SK-N-SH treated with all-trans-retinoic acid at 6 μM for 48 hours (cell line): ENCODE results near the gene FOXN3.
"Not testable (repeated sequence)": the region's sequence is repeated elsewhere in the genome, so short reads cannot be mapped to it uniquely, and the experiment has no call there.

Source experiments
- ATAC-seq: fragments of 200-7000 bp; cut with Tn5 transposase; 3 replicates; pipeline ENCODE4 v1.9.1; 2020; ENCODE audit warnings: mild to moderate bottlenecking, moderate library complexity
- ARNTL ChIP-seq: fragments of 450-650 bp; formaldehyde crosslinking; IDR thresholded peaks from 2 replicates; pipeline ENCODE4 v1.5.0; 2020; ENCODE audit warnings: low read depth, mild to moderate bottlenecking, moderate library complexity, borderline replicate concordance
- BACH2 ChIP-seq: fragments of 250-450 bp; sonication (Bioruptor Pico); IDR thresholded peaks from 2 replicates; pipeline ENCODE4 v1.9.0; 2021; ENCODE audit warnings: mild to moderate bottlenecking, borderline replicate concordance
- CSDC2 ChIP-seq: fragments of 250-450 bp; sonication (Bioruptor Pico); IDR thresholded peaks from 2 replicates; pipeline ENCODE4 v1.5.0; 2020; ENCODE audit warnings: mild to moderate bottlenecking, moderate library complexity
- ESRRG ChIP-seq: fragments of 250-450 bp; sonication (Bioruptor Pico); IDR thresholded peaks from 2 replicates; pipeline ENCODE4 v1.6.1; 2021; ENCODE audit warnings: mild to moderate bottlenecking
- ISL1 ChIP-seq: fragments of 250-450 bp; sonication (Bioruptor Pico); IDR thresholded peaks from 2 replicates; pipeline ENCODE4 v2.1.2; 2022; ENCODE audit warnings: mild to moderate bottlenecking, moderate library complexity
- PATZ1 ChIP-seq: fragments of 250-450 bp; sonication (Bioruptor Pico); IDR thresholded peaks from 2 replicates; pipeline ENCODE4 v1.8.0; 2020; ENCODE audit warnings: mild to moderate bottlenecking, moderate library complexity, borderline replicate concordance
- POU6F1 ChIP-seq: fragments of 250-450 bp; sonication (Bioruptor Pico); IDR thresholded peaks from 2 replicates; pipeline ENCODE4 v1.8.0; 2021; ENCODE audit warnings: low read depth, mild to moderate bottlenecking, moderate library complexity, borderline replicate concordance
- PPARA ChIP-seq: fragments of 250-450 bp; sonication (Bioruptor Pico); IDR thresholded peaks from 2 replicates; pipeline ENCODE4 v1.5.0; 2020; ENCODE audit warnings: mild to moderate bottlenecking, borderline replicate concordance
- RARB ChIP-seq: fragments of 250-450 bp; sonication (Bioruptor Pico); IDR thresholded peaks from 2 replicates; pipeline ENCODE4 v1.8.0; 2021; ENCODE audit warnings: mild to moderate bottlenecking, moderate library complexity
- SNAI2 ChIP-seq: fragments of 250-450 bp; sonication (Bioruptor Pico); IDR thresholded peaks from 2 replicates; pipeline ENCODE4 v1.5.0; 2020; ENCODE audit warnings: mild to moderate bottlenecking, moderate library complexity
- TCF4 ChIP-seq: fragments of 250-450 bp; sonication (Bioruptor Pico); IDR thresholded peaks from 2 replicates; pipeline ENCODE4 v1.8.0; 2021; ENCODE audit warnings: mild to moderate bottlenecking, moderate library complexity, borderline replicate concordance
- TSHZ2 ChIP-seq: fragments of 250-450 bp; sonication (Bioruptor Pico); IDR thresholded peaks from 2 replicates; pipeline ENCODE4 v1.5.0; 2020; ENCODE audit warnings: mild to moderate bottlenecking, moderate library complexity
- ZC3H10 ChIP-seq: fragments of 250-450 bp; sonication (Bioruptor Pico); IDR thresholded peaks from 2 replicates; pipeline ENCODE4 v1.5.1; 2021; ENCODE audit warnings: mild to moderate bottlenecking, moderate library complexity
- ZNF565 ChIP-seq: fragments of 450-650 bp; formaldehyde crosslinking; conservative IDR thresholded peaks from 2 replicates; pipeline ENCODE4 v1.5.0; 2020; ENCODE audit warnings: low read depth, mild to moderate bottlenecking, moderate library complexity
- ZNF8 ChIP-seq: fragments of 450-650 bp; formaldehyde crosslinking; IDR thresholded peaks from 2 replicates; pipeline ENCODE4 v1.5.0; 2020; ENCODE audit warnings: mild to moderate bottlenecking, moderate library complexity
- TF ChIP-seq, protein P1 (sequence below): fragments of 250-450 bp; sonication (Bioruptor Pico); IDR thresholded peaks from 2 replicates; pipeline ENCODE4 v1.5.1; 2020; ENCODE audit warnings: low read depth, mild to moderate bottlenecking, moderate library complexity

FOXN3 gene

DNA sequence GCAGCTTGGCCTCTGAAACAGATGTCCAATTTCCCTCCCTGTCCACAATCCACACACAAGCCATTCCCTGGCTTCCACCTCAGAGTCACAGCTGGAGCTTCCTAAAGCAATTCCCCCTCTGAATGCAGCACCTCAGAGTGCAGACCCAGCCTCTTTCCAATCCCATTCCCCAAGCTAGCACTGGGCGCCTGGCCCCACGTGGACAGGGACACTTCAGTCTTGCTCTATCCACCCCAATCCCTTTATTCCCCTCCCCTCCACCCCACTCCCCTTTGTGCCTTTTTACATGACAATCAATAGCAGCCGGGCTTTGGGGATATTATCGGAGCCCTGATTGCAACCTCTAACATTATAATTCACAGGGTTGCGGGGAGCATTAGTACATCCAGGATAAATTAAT, 300.0 kb downstream of the FOXN3 start:
- TF ChIP-seq ISL1 (CRISPR knock-in tag) (no peak), PATZ1 (CRISPR knock-in tag) (no peak), ARNTL (CRISPR knock-in tag) (no peak), ESRRG (CRISPR knock-in tag) (no peak)
- TF ChIP-seq, all 23 proteins: peak for 0
- ATAC-seq, result no peak

- no peak for ATAC-seq
Measured at GRCh38 chr14:89114109-89114508, 302.9 kb downstream of the FOXN3 start.

GRCh38 chr14:89112720-89113119, 304.3 kb downstream of the FOXN3 start:
- ATAC-seq, result no peak
- TF ChIP-seq TSHZ2 (CRISPR knock-in tag), result no peak
- no peak for TF ChIP-seq ARNTL (CRISPR knock-in tag)
- no peak for TF ChIP-seq BACH2
- TF ChIP-seq ZNF565 (CRISPR knock-in tag), result no peak
- no peak for TF ChIP-seq ZC3H10
- TF ChIP-seq, protein P1, sequence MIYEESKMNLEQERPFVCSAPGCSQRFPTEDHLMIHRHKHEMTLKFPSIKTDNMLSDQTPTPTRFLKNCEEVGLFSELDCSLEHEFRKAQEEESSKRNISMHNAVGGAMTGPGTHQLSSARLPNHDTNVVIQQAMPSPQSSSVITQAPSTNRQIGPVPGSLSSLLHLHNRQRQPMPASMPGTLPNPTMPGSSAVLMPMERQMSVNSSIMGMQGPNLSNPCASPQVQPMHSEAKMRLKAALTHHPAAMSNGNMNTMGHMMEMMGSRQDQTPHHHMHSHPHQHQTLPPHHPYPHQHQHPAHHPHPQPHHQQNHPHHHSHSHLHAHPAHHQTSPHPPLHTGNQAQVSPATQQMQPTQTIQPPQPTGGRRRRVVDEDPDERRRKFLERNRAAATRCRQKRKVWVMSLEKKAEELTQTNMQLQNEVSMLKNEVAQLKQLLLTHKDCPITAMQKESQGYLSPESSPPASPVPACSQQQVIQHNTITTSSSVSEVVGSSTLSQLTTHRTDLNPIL (CRISPR knock-in tag), result no peak
- TF ChIP-seq, all 23 proteins: peak for 0

More at GRCh38 chr14:89114109-89114508, 302.9 kb downstream of the FOXN3 start:
- TF ChIP-seq SNAI2 (CRISPR knock-in tag) (no peak), ZNF8 (no peak), CSDC2 (no peak), PATZ1 (CRISPR knock-in tag) (no peak), ISL1 (CRISPR knock-in tag) (no peak), POU6F1 (no peak), TCF4 (CRISPR knock-in tag) (no peak), PPARA (no peak), RARB (no peak)

DNA sequence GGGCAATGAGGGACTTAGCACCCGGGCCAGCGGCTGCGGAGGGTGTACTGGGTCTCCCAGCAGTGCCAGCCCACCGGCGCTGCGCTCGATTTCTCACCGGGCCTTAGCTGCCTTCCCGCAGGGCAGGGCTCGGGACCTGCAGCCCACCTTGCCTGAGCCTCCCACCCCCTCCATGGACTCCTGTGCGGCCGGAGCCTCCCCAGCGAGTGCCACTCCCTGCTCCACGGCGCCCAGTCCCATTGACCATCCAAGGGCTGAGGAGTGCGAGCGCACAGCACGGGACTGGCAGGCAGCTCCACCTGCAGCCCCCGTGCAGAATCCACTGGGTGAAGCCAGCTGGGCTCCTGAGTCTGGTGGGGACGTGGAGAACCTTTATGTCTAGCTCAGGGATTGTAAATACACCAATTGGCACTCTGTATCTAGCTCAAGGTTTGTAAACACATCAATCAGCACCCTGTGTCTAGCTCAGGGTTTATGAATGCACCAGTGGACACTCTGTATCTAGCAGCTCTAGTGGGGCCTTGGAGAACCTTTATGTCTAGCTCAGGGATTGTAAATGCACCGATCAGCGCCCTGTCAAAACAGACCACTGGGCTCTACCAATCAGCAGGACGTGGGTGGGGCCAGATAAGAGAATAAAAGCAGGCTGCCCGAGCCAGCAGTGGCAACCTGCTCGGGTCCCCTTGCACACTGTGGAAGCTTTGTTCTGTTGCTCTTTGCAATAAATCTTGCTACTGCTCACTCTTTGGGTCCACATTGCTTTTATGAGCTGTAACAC, 305.1 kb downstream of the FOXN3 start:
- ATAC-seq, result not testable (repeated sequence)

DNA sequence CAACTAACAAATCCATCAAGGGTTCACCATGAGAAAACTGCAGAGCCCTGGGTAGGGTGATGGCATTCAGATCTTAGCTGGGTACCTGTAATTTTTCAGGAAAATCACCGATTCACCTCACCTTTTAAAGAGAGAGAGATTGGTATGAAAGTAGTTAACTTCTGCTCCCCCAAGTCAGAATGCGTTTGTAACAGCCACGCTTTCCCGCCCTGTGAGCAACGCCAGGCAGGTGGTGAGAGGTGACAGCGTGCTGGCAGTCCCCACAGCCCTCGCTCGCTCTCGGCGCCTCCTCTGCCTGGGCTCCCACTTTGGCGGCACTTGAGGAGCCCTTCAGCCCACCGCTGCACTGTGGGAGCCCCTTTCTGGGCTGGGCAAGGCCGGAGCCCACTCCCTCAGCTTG, 305.8 kb downstream of the FOXN3 start:
- not testable (repeated sequence) for ATAC-seq
